ENCODE data around the gene ELOB. TPM values are rescaled to one million over a fixed set of nuclear protein-coding genes. Genes with fewer than 3 reads are reported as not detected.
A peak's percentile ranks its signal among the peaks of the same experiment; 100 is the strongest.

Gene ELOB
- total RNA-seq, 2 donors from 2014 or later, result 158 to 208 TPM

DNA sequence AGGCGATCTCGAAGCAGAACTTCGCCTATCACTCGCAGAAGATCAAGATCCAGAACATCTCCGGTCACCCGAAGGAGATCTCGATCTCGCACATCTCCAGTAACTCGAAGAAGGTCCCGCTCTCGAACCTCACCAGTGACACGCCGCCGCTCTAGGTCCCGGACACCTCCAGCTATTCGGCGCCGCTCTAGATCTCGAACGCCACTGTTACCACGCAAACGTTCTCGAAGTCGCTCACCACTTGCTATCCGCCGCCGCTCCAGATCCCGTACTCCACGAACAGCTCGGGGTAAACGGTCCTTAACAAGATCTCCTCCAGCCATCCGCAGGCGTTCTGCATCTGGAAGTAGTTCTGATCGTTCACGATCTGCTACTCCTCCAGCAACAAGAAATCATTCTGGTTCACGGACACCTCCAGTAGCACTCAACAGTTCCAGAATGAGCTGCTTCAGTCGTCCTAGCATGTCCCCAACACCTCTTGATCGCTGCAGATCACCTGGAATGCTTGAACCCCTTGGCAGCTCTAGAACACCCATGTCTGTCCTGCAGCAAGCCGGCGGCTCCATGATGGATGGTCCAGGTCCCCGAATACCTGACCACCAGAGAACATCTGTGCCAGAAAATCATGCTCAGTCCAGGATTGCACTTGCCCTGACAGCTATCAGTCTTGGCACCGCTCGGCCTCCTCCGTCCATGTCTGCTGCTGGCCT, 10.5 kb downstream of the ELOB start:
- Mint-ChIP-seq H3K4me3 (no peak overlapping the region), H3K9me3 (no peaks in the 10 kb centered on the region), H3K27ac (peak overlapping the region; percentile 61), H3K36me3 (ENCODE audit: insufficient read depth in 2 of 2) (peaks cover 29 to 56% of the 10 kb centered on the region in 2 donors), H3K27me3 (ENCODE audit: low read depth) (no peaks in the 10 kb centered on the region), H3K4me1 (ENCODE audit: low read depth) (peaks cover 31% of the 10 kb centered on the region)
- no peak for DNase-seq
- no peak for ATAC-seq (replicated peaks in 1 of 2)

DNA sequence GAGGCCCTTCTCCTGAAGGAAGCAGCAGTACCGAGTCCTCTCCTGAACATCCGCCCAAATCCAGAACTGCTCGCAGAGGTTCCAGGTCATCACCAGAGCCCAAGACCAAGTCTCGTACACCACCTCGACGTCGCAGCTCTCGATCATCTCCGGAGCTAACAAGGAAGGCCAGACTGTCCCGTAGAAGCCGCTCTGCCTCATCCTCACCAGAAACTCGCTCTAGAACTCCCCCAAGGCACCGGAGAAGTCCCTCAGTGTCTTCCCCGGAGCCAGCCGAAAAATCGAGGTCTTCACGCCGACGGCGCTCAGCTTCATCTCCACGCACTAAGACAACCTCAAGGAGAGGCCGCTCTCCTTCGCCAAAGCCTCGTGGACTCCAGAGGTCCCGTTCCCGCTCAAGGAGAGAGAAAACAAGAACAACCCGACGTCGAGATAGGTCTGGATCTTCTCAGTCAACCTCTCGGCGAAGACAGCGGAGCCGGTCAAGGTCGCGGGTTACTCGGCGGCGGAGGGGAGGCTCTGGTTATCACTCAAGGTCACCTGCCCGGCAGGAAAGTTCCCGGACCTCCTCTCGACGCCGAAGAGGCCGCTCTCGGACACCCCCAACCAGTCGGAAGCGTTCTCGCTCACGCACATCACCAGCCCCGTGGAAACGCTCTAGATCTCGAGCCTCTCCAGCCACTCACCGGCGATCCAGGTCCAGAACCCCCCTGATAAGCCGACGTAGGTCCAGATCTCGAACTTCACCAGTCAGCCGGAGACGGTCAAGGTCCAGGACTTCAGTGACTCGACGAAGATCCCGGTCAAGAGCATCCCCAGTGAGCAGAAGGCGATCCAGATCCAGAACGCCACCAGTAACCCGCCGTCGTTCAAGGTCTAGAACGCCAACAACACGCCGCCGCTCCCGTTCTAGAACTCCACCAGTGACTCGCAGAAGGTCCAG, 11.3 kb downstream of the ELOB start:
- ATAC-seq (replicated peaks in 1 of 2), result no peak
- Mint-ChIP-seq H3K27me3 (ENCODE audit: low read depth) (no peaks in the 10 kb centered on the region), H3K4me3 (no peak overlapping the region), H3K27ac (peak overlapping the region; percentile 55), H3K36me3 (ENCODE audit: insufficient read depth in 2 of 2) (peaks cover 35 to 65% of the 10 kb centered on the region in 2 donors), H3K9me3 (no peaks in the 10 kb centered on the region), H3K4me1 (ENCODE audit: low read depth) (peaks cover 28% of the 10 kb centered on the region)
- DNase-seq, result no peak

DNA sequence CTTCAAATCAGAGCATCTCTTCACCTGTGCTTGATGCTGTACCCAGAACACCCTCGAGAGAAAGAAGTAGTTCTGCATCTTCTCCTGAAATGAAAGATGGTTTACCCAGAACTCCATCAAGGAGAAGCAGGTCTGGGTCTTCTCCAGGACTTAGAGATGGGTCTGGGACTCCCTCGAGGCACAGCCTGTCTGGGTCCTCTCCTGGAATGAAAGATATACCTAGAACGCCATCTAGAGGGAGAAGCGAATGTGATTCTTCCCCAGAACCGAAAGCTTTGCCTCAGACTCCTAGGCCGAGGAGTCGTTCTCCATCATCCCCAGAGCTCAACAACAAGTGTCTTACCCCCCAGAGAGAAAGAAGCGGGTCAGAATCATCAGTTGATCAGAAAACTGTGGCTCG, 12.4 kb downstream of the ELOB start:
- ATAC-seq (replicated peaks in 1 of 2), result no peak
- Mint-ChIP-seq H3K9me3 (no peaks in the 10 kb centered on the region), H3K36me3 (ENCODE audit: insufficient read depth in 2 of 2) (peaks cover 43 to 71% of the 10 kb centered on the region in 2 donors), H3K4me1 (ENCODE audit: low read depth) (peaks cover 23% of the 10 kb centered on the region), H3K27ac (no peak overlapping the region), H3K4me3 (no peak overlapping the region), H3K27me3 (ENCODE audit: low read depth) (no peaks in the 10 kb centered on the region)
- DNase-seq, result no peak

DNA sequence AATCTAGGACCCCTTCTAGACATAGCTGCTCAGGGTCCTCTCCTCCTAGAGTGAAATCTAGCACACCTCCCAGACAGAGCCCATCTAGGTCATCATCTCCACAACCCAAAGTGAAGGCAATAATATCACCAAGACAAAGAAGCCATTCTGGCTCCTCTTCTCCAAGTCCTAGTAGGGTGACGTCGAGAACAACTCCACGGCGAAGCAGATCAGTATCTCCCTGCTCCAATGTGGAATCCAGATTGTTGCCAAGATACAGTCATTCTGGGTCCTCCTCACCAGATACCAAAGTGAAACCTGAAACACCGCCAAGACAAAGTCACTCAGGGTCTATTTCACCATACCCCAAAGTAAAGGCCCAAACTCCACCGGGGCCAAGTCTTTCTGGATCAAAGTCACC, 13.9 kb downstream of the ELOB start:
- Mint-ChIP-seq H3K4me1 (ENCODE audit: low read depth) (peaks cover 16% of the 10 kb centered on the region), H3K27ac (no peak overlapping the region), H3K27me3 (ENCODE audit: low read depth) (no peaks in the 10 kb centered on the region), H3K9me3 (no peaks in the 10 kb centered on the region), H3K36me3 (ENCODE audit: insufficient read depth in 2 of 2) (peaks cover 50 to 78% of the 10 kb centered on the region in 2 donors), H3K4me3 (no peak overlapping the region)
- no peak for DNase-seq
- ATAC-seq (replicated peaks in 1 of 2), result no peak

DNA sequence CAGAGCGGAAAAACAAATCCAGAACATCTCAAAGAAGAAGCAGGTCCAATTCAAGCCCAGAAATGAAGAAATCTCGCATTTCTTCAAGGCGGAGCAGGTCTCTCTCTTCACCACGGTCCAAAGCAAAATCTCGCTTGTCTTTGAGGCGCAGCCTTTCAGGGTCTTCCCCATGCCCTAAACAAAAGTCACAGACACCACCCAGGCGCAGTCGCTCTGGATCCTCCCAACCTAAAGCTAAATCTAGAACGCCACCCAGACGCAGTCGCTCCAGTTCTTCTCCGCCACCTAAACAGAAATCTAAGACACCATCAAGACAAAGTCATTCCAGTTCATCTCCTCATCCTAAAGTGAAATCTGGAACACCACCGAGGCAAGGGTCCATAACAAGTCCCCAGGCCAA, 14.4 kb downstream of the ELOB start:
- Mint-ChIP-seq H3K27me3 (ENCODE audit: low read depth) (no peaks in the 10 kb centered on the region), H3K4me3 (no peak overlapping the region), H3K9me3 (no peaks in the 10 kb centered on the region), H3K4me1 (ENCODE audit: low read depth) (peaks cover 12% of the 10 kb centered on the region), H3K27ac (peak overlapping the region; percentile 40), H3K36me3 (ENCODE audit: insufficient read depth in 2 of 2) (peaks cover 50 to 79% of the 10 kb centered on the region in 2 donors)
- DNase-seq, result no peak
- ATAC-seq (replicated peaks in 1 of 2), result no peak

DNA sequence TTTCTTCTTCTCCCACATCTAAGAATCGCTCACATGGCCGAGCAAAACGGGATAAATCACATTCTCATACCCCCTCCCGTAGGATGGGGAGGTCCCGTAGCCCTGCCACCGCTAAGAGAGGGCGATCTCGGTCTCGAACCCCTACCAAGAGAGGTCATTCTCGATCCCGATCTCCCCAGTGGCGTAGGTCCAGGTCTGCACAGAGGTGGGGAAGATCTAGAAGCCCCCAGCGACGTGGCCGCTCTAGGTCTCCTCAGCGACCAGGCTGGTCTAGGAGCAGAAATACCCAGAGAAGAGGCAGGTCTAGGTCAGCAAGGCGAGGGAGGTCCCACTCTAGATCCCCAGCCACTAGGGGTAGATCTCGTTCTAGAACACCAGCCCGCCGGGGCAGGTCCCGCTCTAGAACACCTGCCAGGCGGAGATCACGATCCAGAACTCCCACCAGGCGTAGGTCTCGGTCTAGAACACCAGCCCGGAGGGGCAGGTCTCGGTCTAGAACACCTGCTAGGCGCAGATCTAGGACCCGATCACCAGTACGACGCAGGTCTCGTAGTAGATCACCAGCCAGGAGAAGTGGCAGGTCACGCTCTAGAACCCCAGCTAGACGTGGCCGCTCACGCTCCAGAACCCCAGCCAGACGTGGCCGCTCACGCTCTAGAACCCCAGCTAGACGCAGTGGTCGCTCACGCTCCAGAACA, 15.0 kb downstream of the ELOB start:
- DNase-seq (no peak), ATAC-seq (replicated peaks in 1 of 2) (no peak)
- Mint-ChIP-seq H3K27ac (peak overlapping the region; percentile 40), H3K36me3 (ENCODE audit: insufficient read depth in 2 of 2) (peaks cover 54 to 82% of the 10 kb centered on the region in 2 donors), H3K4me1 (ENCODE audit: low read depth) (peaks cover 18% of the 10 kb centered on the region), H3K27me3 (ENCODE audit: low read depth) (no peaks in the 10 kb centered on the region), H3K4me3 (no peak overlapping the region), H3K9me3 (no peaks in the 10 kb centered on the region)

DNA sequence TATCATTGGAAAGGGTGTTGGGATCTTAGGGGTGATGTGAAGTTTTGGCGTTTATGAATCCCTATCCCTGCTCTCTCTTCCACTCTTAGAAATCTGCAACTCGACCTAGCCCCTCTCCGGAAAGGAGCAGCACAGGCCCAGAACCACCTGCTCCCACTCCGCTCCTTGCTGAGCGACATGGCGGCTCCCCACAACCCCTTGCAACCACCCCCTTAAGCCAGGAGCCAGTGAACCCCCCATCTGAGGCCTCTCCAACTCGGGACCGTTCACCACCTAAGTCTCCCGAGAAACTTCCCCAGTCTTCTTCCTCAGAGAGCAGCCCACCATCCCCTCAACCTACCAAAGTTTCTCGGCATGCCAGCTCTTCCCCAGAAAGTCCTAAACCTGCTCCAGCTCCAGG, 15.6 kb downstream of the ELOB start:
- DNase-seq (no peak), ATAC-seq (replicated peaks in 1 of 2) (no peak)
- Mint-ChIP-seq H3K36me3 (ENCODE audit: insufficient read depth in 2 of 2) (peaks cover 57 to 83% of the 10 kb centered on the region in 2 donors), H3K4me1 (ENCODE audit: low read depth) (peaks cover 24% of the 10 kb centered on the region), H3K4me3 (no peak overlapping the region), H3K27me3 (ENCODE audit: low read depth) (no peaks in the 10 kb centered on the region), H3K9me3 (no peaks in the 10 kb centered on the region), H3K27ac (peak overlapping the region; percentile 12)

DNA sequence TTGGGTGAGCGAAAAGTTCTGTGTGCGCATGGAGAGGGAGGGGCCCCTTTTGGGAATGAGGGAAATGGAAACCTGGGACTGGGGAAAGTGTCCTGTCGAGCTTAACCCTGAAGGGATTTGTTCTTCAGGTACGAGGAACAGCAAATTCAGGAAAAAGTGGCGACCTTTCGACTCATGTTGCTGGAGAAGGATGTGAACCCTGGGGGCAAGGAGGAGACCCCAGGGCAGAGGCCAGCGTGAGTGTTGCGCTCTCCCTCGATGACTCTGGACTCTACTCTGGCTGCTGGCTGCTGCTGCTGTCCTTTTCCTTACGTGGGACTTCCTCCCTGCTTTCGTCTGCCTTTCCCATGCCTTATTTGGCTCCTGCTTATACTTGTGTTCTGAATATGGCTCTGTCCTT, 19.7 kb downstream of the ELOB start:
- Mint-ChIP-seq H3K9me3 (no peaks in the 10 kb centered on the region), H3K36me3 (ENCODE audit: insufficient read depth in 2 of 2) (peaks cover 61 to 80% of the 10 kb centered on the region in 2 donors), H3K27me3 (ENCODE audit: low read depth) (no peaks in the 10 kb centered on the region), H3K4me1 (ENCODE audit: low read depth) (peaks cover 49% of the 10 kb centered on the region), H3K4me3 (no peak overlapping the region), H3K27ac (peak overlapping the region; percentile 66)
- DNase-seq, result no peak
- no peak for ATAC-seq (replicated peaks in 1 of 2)

DNA sequence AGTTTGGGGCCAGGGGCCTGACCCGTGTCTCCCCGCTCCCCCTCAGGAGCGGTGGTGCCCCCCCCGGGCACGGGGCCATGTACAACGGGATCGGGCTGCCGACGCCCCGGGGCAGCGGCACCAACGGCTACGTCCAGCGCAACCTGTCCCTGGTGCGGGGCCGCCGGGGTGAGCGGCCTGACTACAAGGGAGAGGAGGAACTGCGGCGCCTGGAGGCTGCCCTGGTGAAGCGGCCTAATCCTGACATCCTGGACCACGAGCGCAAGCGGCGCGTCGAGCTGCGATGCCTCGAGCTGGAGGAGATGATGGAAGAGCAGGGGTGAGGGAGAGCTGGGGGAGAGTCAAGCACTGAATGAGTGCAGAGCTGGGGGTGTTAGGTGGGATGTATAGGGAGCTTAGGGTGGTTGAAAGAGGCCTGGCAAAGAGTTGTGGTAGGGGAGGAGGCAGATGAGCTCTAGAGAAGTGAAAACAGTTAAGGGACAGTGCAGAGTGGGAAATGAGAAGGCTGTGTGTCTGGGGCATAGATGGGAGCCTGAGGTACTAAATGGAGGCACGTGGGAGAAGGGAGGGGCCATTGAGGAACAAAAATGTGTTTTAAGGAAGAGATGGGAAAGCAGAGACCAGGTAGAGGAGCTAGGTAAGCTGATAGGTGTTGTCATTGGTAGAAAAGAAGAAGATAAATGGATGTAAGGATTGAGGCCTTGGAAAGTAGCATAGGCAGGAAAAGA, 20.6 kb downstream of the ELOB start:
- Mint-ChIP-seq H3K27me3 (ENCODE audit: low read depth) (no peaks in the 10 kb centered on the region), H3K4me3 (peak overlapping the region in 1 of 2 donors; percentile 11), H3K27ac (peak overlapping the region; percentile 66), H3K4me1 (ENCODE audit: low read depth) (peaks cover 46% of the 10 kb centered on the region), H3K9me3 (no peaks in the 10 kb centered on the region), H3K36me3 (ENCODE audit: insufficient read depth in 2 of 2) (peaks cover 58 to 72% of the 10 kb centered on the region in 2 donors)
- ATAC-seq (replicated peaks in 1 of 2) (no peak), DNase-seq (no peak)

DNA sequence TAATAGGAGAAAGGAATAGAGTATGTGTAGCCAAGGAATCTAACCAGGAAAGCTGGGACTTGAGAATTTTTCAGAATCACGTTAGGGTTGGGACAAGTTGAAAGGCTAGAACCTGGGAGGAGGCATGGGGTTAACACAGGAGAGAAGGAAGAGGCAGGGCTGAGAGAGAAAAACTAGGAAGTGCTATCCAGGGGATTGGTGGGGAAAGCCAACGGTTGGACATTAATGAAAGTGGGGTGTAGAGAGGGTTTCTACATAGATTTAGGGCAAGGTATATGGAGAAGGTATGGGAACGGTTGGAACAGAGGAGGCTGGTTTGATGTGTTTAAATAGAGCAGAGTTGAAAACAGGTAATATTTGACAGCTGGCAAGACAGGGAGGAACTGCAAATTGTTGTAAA, 21.9 kb downstream of the ELOB start:
- ATAC-seq (replicated peaks in 1 of 2) (no peak), DNase-seq (no peak)
- peaks cover 49 to 61% of the 10 kb centered on the region in 2 donors for H3K36me3 Mint-ChIP-seq (ENCODE audit: insufficient read depth in 2 of 2)
- H3K4me1 Mint-ChIP-seq (ENCODE audit: low read depth), result peaks cover 59% of the 10 kb centered on the region
- H3K27me3 Mint-ChIP-seq (ENCODE audit: low read depth), result no peaks in the 10 kb centered on the region
- H3K4me3 Mint-ChIP-seq, result peak overlapping the region; percentile 79 to 95
- no peaks in the 10 kb centered on the region for H3K9me3 Mint-ChIP-seq
- H3K27ac Mint-ChIP-seq, result peak overlapping the region; percentile 89

DNA sequence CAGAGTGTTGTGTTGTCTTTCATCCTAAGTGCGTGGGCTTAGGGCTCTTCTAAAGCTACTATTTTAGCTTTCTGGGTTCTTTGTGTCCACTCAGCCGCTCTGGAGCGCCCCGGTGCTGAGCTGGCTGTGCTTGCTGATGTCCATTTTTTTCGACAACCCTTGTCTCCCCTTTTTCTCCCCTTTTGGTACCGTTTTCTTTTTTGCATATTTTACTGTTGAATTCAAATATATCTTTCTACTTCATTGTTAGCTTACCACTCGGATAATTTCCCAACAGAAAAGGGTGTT, 23.4 kb downstream of the ELOB start:
- DNase-seq (no peak), ATAC-seq (replicated peaks in 1 of 2) (no peak)
- H3K4me1 Mint-ChIP-seq (ENCODE audit: low read depth), result peaks cover 68% of the 10 kb centered on the region
- peaks cover 38 to 48% of the 10 kb centered on the region in 2 donors for H3K36me3 Mint-ChIP-seq (ENCODE audit: insufficient read depth in 2 of 2)
- no peaks in the 10 kb centered on the region for H3K9me3 Mint-ChIP-seq
- peak overlapping the region; percentile 89 for H3K27ac Mint-ChIP-seq
- H3K27me3 Mint-ChIP-seq (ENCODE audit: low read depth), result no peaks in the 10 kb centered on the region
- peak overlapping the region; percentile 79 to 95 for H3K4me3 Mint-ChIP-seq

DNA sequence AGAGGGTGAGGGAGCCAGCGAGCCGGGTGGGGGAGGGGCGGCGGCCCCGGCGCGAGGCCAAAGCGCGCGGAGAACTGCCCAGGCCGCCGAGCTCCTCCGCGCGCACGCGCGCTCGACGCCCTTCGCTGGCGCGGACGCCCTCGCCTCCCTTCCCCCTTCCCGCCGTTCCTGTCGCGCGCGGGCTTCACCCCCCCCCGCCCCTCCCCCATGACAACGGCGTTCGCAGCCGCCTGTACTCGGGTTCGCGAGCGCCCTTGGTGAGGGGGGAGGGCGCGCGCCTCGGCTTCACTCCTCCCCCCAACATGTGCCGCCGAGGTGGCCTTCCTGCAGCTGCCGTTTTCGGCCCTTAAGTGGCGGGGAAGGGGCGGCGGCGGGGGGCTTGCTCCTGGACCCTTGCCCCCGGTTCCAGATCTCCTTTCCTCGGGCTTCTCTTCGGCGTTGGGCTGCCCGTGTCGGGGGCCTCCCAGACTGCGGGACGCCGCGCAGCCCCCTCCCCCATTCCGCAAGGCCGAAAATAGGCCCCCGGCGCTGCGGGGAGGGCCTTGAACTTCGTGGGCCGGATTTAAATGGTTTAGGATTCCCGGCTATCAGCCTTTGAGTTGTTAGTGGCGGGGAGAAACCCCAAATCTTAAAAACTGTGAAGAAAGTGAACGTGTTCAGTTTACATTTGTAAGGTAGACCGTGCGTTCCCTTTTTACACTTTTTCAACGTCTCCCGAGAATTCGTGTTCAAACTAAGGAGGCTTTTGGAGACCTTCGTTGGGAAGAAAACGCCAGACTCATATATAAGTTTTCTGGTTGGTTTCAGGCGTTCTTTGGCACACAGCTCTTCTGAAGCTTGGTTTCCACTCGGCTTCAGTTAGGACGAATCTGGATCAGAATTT, 24.0 kb downstream of the ELOB start:
- H3K4me3 Mint-ChIP-seq, result peak overlapping the region; percentile 79 to 95
- no peaks in the 10 kb centered on the region for H3K27me3 Mint-ChIP-seq (ENCODE audit: low read depth)
- H3K27ac Mint-ChIP-seq, result peak overlapping the region; percentile 89
- peaks cover 68% of the 10 kb centered on the region for H3K4me1 Mint-ChIP-seq (ENCODE audit: low read depth)
- DNase-seq (no peak), ATAC-seq (replicated peaks in 1 of 2) (peak; percentile 48 to 53)
- peaks cover 34 to 43% of the 10 kb centered on the region in 2 donors for H3K36me3 Mint-ChIP-seq (ENCODE audit: insufficient read depth in 2 of 2)
- no peaks in the 10 kb centered on the region for H3K9me3 Mint-ChIP-seq
